Measurements from ENCODE around the gene RAB11FIP2. TPM values are rescaled to one million over a fixed set of nuclear protein-coding genes. Genes with fewer than 3 reads are reported as not detected.

Gene RAB11FIP2
- total and polyA plus RNA-seq, 2 of the 4 experiments (the other 2 are of a cell fraction) = 3.6 to 16.1 TPM

DNA sequence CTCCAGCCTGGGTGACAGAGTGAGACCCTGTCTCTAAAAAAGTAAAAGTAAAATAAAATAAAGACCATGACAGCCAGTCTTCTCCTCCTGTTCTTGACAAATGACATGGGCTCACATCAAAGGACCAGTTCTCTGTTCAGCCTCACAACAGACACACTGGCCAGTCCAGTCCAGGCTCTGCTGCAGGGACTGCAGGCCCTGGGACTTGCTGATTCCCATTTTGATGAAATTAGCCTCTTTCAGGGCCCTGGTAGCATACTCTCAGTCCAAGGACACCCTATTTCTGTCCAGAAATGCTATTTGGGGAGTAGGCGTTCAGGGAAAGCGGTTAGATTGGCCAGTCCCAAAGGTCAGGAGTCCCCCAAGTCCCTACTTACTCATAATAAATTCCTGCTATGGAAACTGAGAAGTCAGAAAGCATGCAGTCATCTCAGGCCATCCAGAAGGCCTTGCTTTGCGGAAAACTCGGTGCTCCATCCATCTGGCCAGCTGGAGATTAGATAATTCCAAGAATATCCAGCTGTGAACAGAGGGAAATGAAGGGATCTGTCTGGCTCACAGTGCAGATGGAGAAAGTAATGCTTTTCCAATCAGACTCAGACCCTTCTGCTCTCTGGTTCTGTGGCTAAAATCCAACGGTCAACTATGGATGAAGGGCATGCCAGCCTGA, 74.4 kb downstream of the RAB11FIP2 start:
- in situ Hi-C loops (cut with MboI; ENCODE audit: low sequenced_read_pairs) (no loop called here), intact Hi-C loops (cut with micrococcal nuclease) (no loop called here), dilution Hi-C loops (cut with HindIII; ENCODE audit: low sequenced_read_pairs, unreplicated experiment) (no loop called here)
- Histone ChIP-seq H4K5ac (ENCODE audit: low read depth, low read length) (no peak overlapping the region), H3K4me1 (ENCODE audit: control insufficient read depth, insufficient read depth, low read length) (no peaks in the 10 kb centered on the region), H3K27ac (ENCODE audit: insufficient read depth, low read length) (no peak overlapping the region), H3K4ac (ENCODE audit: low read depth, low read length) (no peak overlapping the region), H3K23ac (ENCODE audit: low read depth, low read length) (no peak overlapping the region), H2BK5ac (ENCODE audit: low read depth, low read length, poor library complexity, severe bottlenecking) (no peak overlapping the region), H2AK5ac (ENCODE audit: low read depth, low read length) (no peak overlapping the region), H2AK9ac (replicated peaks; ENCODE audit: low read depth, low read length, poor library complexity) (no peak overlapping the region), H3K18ac (ENCODE audit: low read depth, low read length) (no peak overlapping the region), H3K9me3 (ENCODE audit: control insufficient read depth, insufficient read depth, low read length) (no peaks in the 10 kb centered on the region), H3K56ac (ENCODE audit: extremely low read depth, insufficient read depth, low read length) (no peak overlapping the region), H2AFZ (replicated peaks; ENCODE audit: low read length, poor library complexity) (no peak overlapping the region), H4K8ac (ENCODE audit: low read depth in 2 of 2, low read length in 2 of 2) (no peak overlapping the region), H3K4me3 (ENCODE audit: insufficient read depth, low read depth, low read length) (no peak overlapping the region), H3K79me1 (ENCODE audit: low read depth in 1 of 2, low read length in 2 of 2) (no peaks in the 10 kb centered on the region), H4K20me1 (ENCODE audit: insufficient read depth, low read length) (no peaks in the 10 kb centered on the region), H3K36me3 (ENCODE audit: control insufficient read depth, insufficient read depth, low read length) (no peaks in the 10 kb centered on the region), H3K27me3 (ENCODE audit: control insufficient read depth, insufficient read depth, low read length) (no peaks in the 10 kb centered on the region), H4K91ac (ENCODE audit: insufficient read depth, low read depth, low read length) (no peak overlapping the region), H2BK120ac (ENCODE audit: low read depth, low read length) (no peak overlapping the region), H3K14ac (replicated peaks; ENCODE audit: low read depth, low read length) (no peak overlapping the region), H3K9me1 (ENCODE audit: insufficient read depth, low read length) (no peaks in the 10 kb centered on the region), H2BK20ac (ENCODE audit: low read depth, low read length) (no peak overlapping the region), H3K9ac (ENCODE audit: low read depth, low read length) (no peak overlapping the region), H2BK15ac (ENCODE audit: low read depth, low read length) (no peak overlapping the region), H3K4me2 (ENCODE audit: low read depth, low read length) (no peak overlapping the region)
- CTCF ChIA-PET = no interaction called here
- POLR2A ChIA-PET (ENCODE audit: unreplicated experiment) = no interaction called here
- no CpG with 5 or more reads among the region's 5 CpGs for WGBS, 2 experiments (ENCODE audit: extremely low coverage in 2 of 2, insufficient read length in 1 of 2)
- no peak for ATAC-seq (ENCODE audit: low read depth)
- DNase-seq = no peak
- TF ChIP-seq, protein P1, sequence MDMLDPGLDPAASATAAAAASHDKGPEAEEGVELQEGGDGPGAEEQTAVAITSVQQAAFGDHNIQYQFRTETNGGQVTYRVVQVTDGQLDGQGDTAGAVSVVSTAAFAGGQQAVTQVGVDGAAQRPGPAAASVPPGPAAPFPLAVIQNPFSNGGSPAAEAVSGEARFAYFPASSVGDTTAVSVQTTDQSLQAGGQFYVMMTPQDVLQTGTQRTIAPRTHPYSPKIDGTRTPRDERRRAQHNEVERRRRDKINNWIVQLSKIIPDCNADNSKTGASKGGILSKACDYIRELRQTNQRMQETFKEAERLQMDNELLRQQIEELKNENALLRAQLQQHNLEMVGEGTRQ (IDR thresholded peaks at IDR 0.05; ENCODE audit: low read depth, low read length) = no peak
- TF ChIP-seq MAFK (IDR thresholded peaks at IDR 0.05; ENCODE audit: low read depth, low read length) (no peak), MXI1 (IDR thresholded peaks at IDR 0.05; ENCODE audit: borderline replicate concordance, low read depth, low read length) (no peak), RCOR1 (IDR thresholded peaks at IDR 0.05; ENCODE audit: insufficient replicate concordance, low read length) (no peak), RAD21 (IDR thresholded peaks at IDR 0.05; ENCODE audit: low read length) (no peak), BHLHE40 (IDR thresholded peaks at IDR 0.05; ENCODE audit: low read depth, low read length) (no peak), FOS (IDR thresholded peaks at IDR 0.05; ENCODE audit: low read depth, low read length) (no peak)
- BruUV-seq (replicated peaks) = no TSS peak
